ENCODE data around the gene MAGI1. TPM values are rescaled to one million over a fixed set of nuclear protein-coding genes. Genes with fewer than 3 reads are reported as not detected.
"Not testable (repeated sequence)": the region's sequence is repeated elsewhere in the genome, so short reads cannot be mapped to it uniquely, and the experiment has no call there.

The MAGI1 gene
- total and polyA plus RNA-seq, 7 donors = 10.2 to 54.0 (median 29.8) TPM

- H3K9me3 ChIP-seq = no peaks in the 10 kb centered on the region
- H3K4me1 ChIP-seq = peaks cover 0 to 6% (median 2%) of the 10 kb centered on the region in 4 donors
- H3K27ac ChIP-seq = no peak overlapping the region
- no peak overlapping the region for H3K4me3 ChIP-seq
- intact Hi-C loops (cut with DNase I) = no loop called here
- H3K36me3 ChIP-seq = no peaks in the 10 kb centered on the region
- WGBS, 2 donors = 91 to 97% methylated on average over 6 of the region's 6 CpGs
- no peak for DNase-seq
- no peaks in the 10 kb centered on the region for H3K27me3 ChIP-seq
- TF ChIP-seq EP300 (IDR thresholded peaks at IDR 0.05) (no peak), POLR2AphosphoS5 (IDR thresholded peaks at IDR 0.05) (no peak), CTCF (IDR thresholded peaks at IDR 0.05) (no peak), POLR2A (IDR thresholded peaks at IDR 0.05) (no peak)
These were observed 420.9 kb downstream of the MAGI1 start for GRCh38 chr3:65617787-65618186.

- Histone ChIP-seq H3K4me3 (no peak overlapping the region), H3K36me3 (no peaks in the 10 kb centered on the region), H3K9me3 (no peaks in the 10 kb centered on the region), H3K27ac (no peak overlapping the region), H3K4me1 (peaks cover 0 to 6% (median 2%) of the 10 kb centered on the region in 4 donors), H3K27me3 (no peaks in the 10 kb centered on the region)
- DNase-seq = no peak
- 80 to 84% methylated on average over 4 of the region's 4 CpGs for WGBS, 2 donors
- intact Hi-C loops (cut with DNase I) = no loop called here
- TF ChIP-seq CTCF (IDR thresholded peaks at IDR 0.05) (no peak), EP300 (IDR thresholded peaks at IDR 0.05) (no peak), POLR2A (IDR thresholded peaks at IDR 0.05) (no peak), POLR2AphosphoS5 (IDR thresholded peaks at IDR 0.05) (no peak)
These were observed 421.5 kb downstream of the MAGI1 start for GRCh38 chr3:65617209-65617608.

- DNase-seq = no peak
- H3K9me3 ChIP-seq = no peaks in the 10 kb centered on the region
- H3K4me1 ChIP-seq = peaks cover 0 to 6% (median 2%) of the 10 kb centered on the region in 4 donors
- 97% methylated on average over 1 of the region's 1 CpG for WGBS, 2 donors
- no peak overlapping the region for H3K4me3 ChIP-seq
- TF ChIP-seq EP300 (IDR thresholded peaks at IDR 0.05) = no peak
- TF ChIP-seq POLR2A (IDR thresholded peaks at IDR 0.05) = no peak
- TF ChIP-seq CTCF (IDR thresholded peaks at IDR 0.05) = no peak
- TF ChIP-seq POLR2AphosphoS5 (IDR thresholded peaks at IDR 0.05) = no peak
- H3K27ac ChIP-seq = no peak overlapping the region
- H3K36me3 ChIP-seq = no peaks in the 10 kb centered on the region
- intact Hi-C loops (cut with DNase I) = no loop called here
- no peaks in the 10 kb centered on the region for H3K27me3 ChIP-seq
These were observed 422.2 kb downstream of the MAGI1 start for GRCh38 chr3:65616563-65616962.

- 87 to 93% methylated on average over 4 of the region's 4 CpGs for WGBS, 2 donors
- intact Hi-C loops (cut with DNase I) = no loop called here
- Histone ChIP-seq H3K4me3 (no peak overlapping the region), H3K27ac (no peak overlapping the region), H3K36me3 (no peaks in the 10 kb centered on the region), H3K4me1 (peaks cover 0 to 6% (median 2%) of the 10 kb centered on the region in 4 donors), H3K27me3 (no peaks in the 10 kb centered on the region), H3K9me3 (no peaks in the 10 kb centered on the region)
- no peak for DNase-seq
- TF ChIP-seq CTCF (IDR thresholded peaks at IDR 0.05) = no peak
- TF ChIP-seq POLR2A (IDR thresholded peaks at IDR 0.05) = no peak
- no peak for TF ChIP-seq POLR2AphosphoS5 (IDR thresholded peaks at IDR 0.05)
- TF ChIP-seq EP300 (IDR thresholded peaks at IDR 0.05) = no peak
These were observed 423.4 kb downstream of the MAGI1 start for GRCh38 chr3:65615329-65615728.

GRCh38 chr3:65614585-65614984 lies 424.1 kb downstream of the MAGI1 start:
- no peaks in the 10 kb centered on the region for H3K36me3 ChIP-seq
- TF ChIP-seq EP300 (IDR thresholded peaks at IDR 0.05) (no peak), POLR2AphosphoS5 (IDR thresholded peaks at IDR 0.05) (no peak), CTCF (IDR thresholded peaks at IDR 0.05) (no peak), POLR2A (IDR thresholded peaks at IDR 0.05) (no peak)
- H3K4me3 ChIP-seq = no peak overlapping the region
- no peaks in the 10 kb centered on the region for H3K27me3 ChIP-seq
- H3K9me3 ChIP-seq = no peaks in the 10 kb centered on the region
- H3K4me1 ChIP-seq = peaks cover 0 to 4% (median 0%) of the 10 kb centered on the region in 4 donors
- WGBS, 2 donors = 89 to 91% methylated on average over 2 of the region's 2 CpGs
- intact Hi-C loops (cut with DNase I) = no loop called here
- H3K27ac ChIP-seq = no peak overlapping the region
- DNase-seq = no peak

- DNase-seq; H3K4me1 ChIP-seq; H3K27me3 ChIP-seq; H3K36me3 ChIP-seq; intact Hi-C loops (cut with DNase I); H3K4me3 ChIP-seq; H3K9me3 ChIP-seq; H3K27ac ChIP-seq: not testable (repeated sequence)
- 94 to 95% methylated on average over 8 of the region's 8 CpGs for WGBS, 2 donors
These were observed 430.7 kb downstream of the MAGI1 start for GRCh38 chr3:65607965-65608460.
